MCF 10A (cell line): ENCODE results near the gene TFCP2L1. TPM values are rescaled to one million over a fixed set of nuclear protein-coding genes. Genes with fewer than 3 reads are reported as not detected.

Experiments used
- BruUV-seq: library from RNA; stranded (reverse); fragments of 400-500 nt; replicated peaks from 2 replicates; lab custom pipeline; 2021; lab: Mats Ljungman, UMichigan
- CTCF ChIA-PET: fragments of 300-600 bp; sonication (Branson Sonifier 250); formaldehyde crosslinking; extraction: SDS; loops from one replicate; lab custom pipeline; 2021; ENCODE audit warnings: antibody characterized with exemption, inconsistent platforms; lab: Yijun Ruan, JAX
- POLR2A ChIA-PET: fragments of 300-600, 350-650 bp; sonication (Branson Sonifier 250); formaldehyde crosslinking; extraction: SDS; loops from one replicate; lab custom pipeline; 2020; ENCODE audit warnings: antibody characterized with exemption, inconsistent platforms; lab: Yijun Ruan, JAX
- DNase-seq: peaks from one replicate; pipeline ENCODE4 v3.0.0-alpha.2; 2018; ENCODE audit not compliant: unreplicated experiment
- H3K27ac Mint-ChIP-seq: one replicate; pipeline ENCODE4 v1.8.0; 2022; ENCODE audit warnings: mild to moderate bottlenecking, low read depth, mixed read lengths; ENCODE audit not compliant: unreplicated experiment
- H3K27me3 Mint-ChIP-seq: one replicate; pipeline ENCODE4 v1.8.0; 2022; ENCODE audit warnings: mixed read lengths; ENCODE audit not compliant: insufficient read depth, unreplicated experiment
- H3K36me3 Mint-ChIP-seq: one replicate; pipeline ENCODE4 v1.8.0; 2022; ENCODE audit warnings: mild to moderate bottlenecking, moderate library complexity, mixed read lengths; ENCODE audit not compliant: insufficient read depth, unreplicated experiment
- H3K4me1 Mint-ChIP-seq: one replicate; pipeline ENCODE4 v1.8.0; 2022; ENCODE audit warnings: mixed read lengths; ENCODE audit not compliant: insufficient read depth, unreplicated experiment
- H3K4me3 Mint-ChIP-seq: one replicate; pipeline ENCODE4 v1.8.0; 2022; ENCODE audit warnings: mild to moderate bottlenecking, moderate library complexity, mixed read lengths; ENCODE audit not compliant: unreplicated experiment
- H3K9me3 Mint-ChIP-seq: one replicate; pipeline ENCODE4 v1.8.0; 2022; ENCODE audit warnings: mixed read lengths; ENCODE audit not compliant: unreplicated experiment
- CTCF ChIP-seq: fragments of 200-600 bp; IDR thresholded peaks from one replicate; pipeline ENCODE4 v1.8.0; 2022; ENCODE audit warnings: antibody characterized with exemption, mild to moderate bottlenecking; ENCODE audit not compliant: unreplicated experiment
- intact Hi-C: fragments of 100-400 bp; cut with micrococcal nuclease; formaldehyde crosslinking; loops from 2 replicates; pipeline ENCODE4 v1.14.1; 2022
- total RNA-seq: library from RNA; stranded (reverse); gene quantifications from 2 replicates; pipeline ENCODE4 v1.2.3, GENCODE V29; 2022

The TFCP2L1 gene
- total RNA-seq, 1 experiment from 2014 or later = 22.6 TPM

- POLR2A ChIA-PET = interaction anchor here (1.7 kb wide), 1 partner anchor 89 kb away, joined by 3 read pairs; no protein-coding TSS in a partner anchor
- peaks cover 22% of the 10 kb centered on the region for H3K4me1 Mint-ChIP-seq
- intact Hi-C loops = loop anchor here (2.0 kb wide), 1 partner anchor 71 kb away; no protein-coding TSS in a partner anchor
- CTCF ChIA-PET = interaction anchor here (0.6 to 1.0 kb wide), 3 partner anchors 12 to 800 kb away, joined by 3 to 7 read pairs (median 4); no protein-coding TSS in a partner anchor
- TF ChIP-seq CTCF = no peak
- no peaks in the 10 kb centered on the region for H3K9me3 Mint-ChIP-seq
- H3K27ac Mint-ChIP-seq = no peak overlapping the region
- no peak for DNase-seq
- peaks cover 3% of the 10 kb centered on the region for H3K36me3 Mint-ChIP-seq
- BruUV-seq = TSS peak; percentile 66
- H3K27me3 Mint-ChIP-seq = no peaks in the 10 kb centered on the region
- no peak overlapping the region for H3K4me3 Mint-ChIP-seq
These were observed 924 bp upstream of the TFCP2L1 start for GRCh38 chr2:121285926-121286325.

GRCh38 chr2:121283670-121284462 lies 1.1 kb downstream of the TFCP2L1 start:
- intact Hi-C loops = loop anchor here (2.0 kb wide), 2 partner anchors 73 to 189 kb away; no protein-coding TSS in a partner anchor
- H3K27me3 Mint-ChIP-seq = no peaks in the 10 kb centered on the region
- ChIA-PET CTCF (interaction anchor here (0.6 to 1.3 kb wide), 7 partner anchors 72 to 499 kb away, joined by 3 to 4 read pairs (median 3); no protein-coding TSS in a partner anchor), POLR2A (interaction anchor here (0.6 to 2.4 kb wide), 23 partner anchors 13 to 248 kb away, joined by 3 to 27 read pairs (median 4); no protein-coding TSS in a partner anchor)
- H3K27ac Mint-ChIP-seq = peak overlapping the region; percentile 98
- DNase-seq = peak; percentile 42
- no peak for TF ChIP-seq CTCF
- peak overlapping the region; percentile 97 for H3K4me3 Mint-ChIP-seq
- H3K4me1 Mint-ChIP-seq = peaks cover 19% of the 10 kb centered on the region
- no peaks in the 10 kb centered on the region for H3K9me3 Mint-ChIP-seq
- peaks cover 15% of the 10 kb centered on the region for H3K36me3 Mint-ChIP-seq
- TSS peak; percentile 49 for BruUV-seq

- POLR2A ChIA-PET = interaction anchor here (0.6 to 2.4 kb wide), 16 partner anchors 12 to 249 kb away, joined by 3 to 27 read pairs (median 4); no protein-coding TSS in a partner anchor
- Mint-ChIP-seq H3K27me3 (no peaks in the 10 kb centered on the region), H3K36me3 (peaks cover 15% of the 10 kb centered on the region), H3K9me3 (no peaks in the 10 kb centered on the region), H3K4me3 (peak overlapping the region; percentile 97), H3K4me1 (peaks cover 16% of the 10 kb centered on the region), H3K27ac (peak overlapping the region; percentile 98)
- TF ChIP-seq CTCF = no peak
- CTCF ChIA-PET = interaction anchor here (0.7 to 1.3 kb wide), 7 partner anchors 73 to 192 kb away, joined by 3 to 5 read pairs (median 3); no protein-coding TSS in a partner anchor
- intact Hi-C loops = loop anchor here (2.0 kb wide), 1 partner anchor 188 kb away; no protein-coding TSS in a partner anchor
- DNase-seq = peak; percentile 46
- BruUV-seq = no TSS peak
These were observed 2.1 kb downstream of the TFCP2L1 start for GRCh38 chr2:121282800-121283385.
